Cerebellar cortex (tissue), 1 donor: ENCODE measurements around the gene AKAP10.
"Not testable (repeated sequence)": the region's sequence is repeated elsewhere in the genome, so short reads cannot be mapped to it uniquely, and the experiment has no call there.

Source experiments
- DNase-seq: peaks from one replicate; pipeline ENCODE4 v3.0.0-alpha.2; 2015; ENCODE audit warnings: low spot score

Gene AKAP10

DNA sequence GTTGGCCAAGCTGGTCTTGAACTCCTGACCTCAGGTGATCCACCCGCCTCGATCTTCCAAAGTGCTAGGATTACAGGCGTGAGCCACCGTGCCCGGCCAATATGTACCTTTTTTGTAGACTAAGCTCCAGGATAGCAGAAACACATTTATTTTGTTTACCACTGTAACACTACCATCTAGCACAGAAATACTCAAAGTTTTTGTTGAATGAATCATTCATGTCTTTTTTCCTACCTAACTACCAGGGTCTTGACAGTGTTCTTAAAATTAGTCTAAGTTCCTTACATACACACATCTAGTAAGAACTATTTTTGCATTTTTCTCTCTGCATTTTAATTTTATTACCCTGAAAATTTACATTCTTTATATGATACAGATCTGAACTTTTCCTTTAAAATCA, 44.4 kb downstream of the AKAP10 start:
- DNase-seq = no peak

DNA sequence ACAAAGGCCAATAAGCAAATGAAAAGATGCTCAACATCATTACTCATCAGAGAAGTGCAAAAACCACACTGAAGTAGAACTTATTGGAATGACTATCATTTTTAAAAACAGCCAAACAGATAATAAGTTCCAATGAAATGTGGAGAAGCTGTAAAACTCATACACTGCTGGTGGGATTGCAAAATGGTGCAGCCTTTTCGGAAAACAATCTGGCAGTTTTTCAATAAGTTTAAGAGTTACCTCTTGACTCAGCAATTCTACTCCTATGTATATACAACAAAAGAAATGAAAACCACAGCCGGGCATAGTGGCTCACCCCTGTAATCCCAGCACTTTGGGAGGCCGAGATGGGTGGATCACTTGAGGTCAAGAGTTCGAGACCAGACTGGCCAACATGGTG, 49.3 kb downstream of the AKAP10 start:
- DNase-seq = no peak

DNA sequence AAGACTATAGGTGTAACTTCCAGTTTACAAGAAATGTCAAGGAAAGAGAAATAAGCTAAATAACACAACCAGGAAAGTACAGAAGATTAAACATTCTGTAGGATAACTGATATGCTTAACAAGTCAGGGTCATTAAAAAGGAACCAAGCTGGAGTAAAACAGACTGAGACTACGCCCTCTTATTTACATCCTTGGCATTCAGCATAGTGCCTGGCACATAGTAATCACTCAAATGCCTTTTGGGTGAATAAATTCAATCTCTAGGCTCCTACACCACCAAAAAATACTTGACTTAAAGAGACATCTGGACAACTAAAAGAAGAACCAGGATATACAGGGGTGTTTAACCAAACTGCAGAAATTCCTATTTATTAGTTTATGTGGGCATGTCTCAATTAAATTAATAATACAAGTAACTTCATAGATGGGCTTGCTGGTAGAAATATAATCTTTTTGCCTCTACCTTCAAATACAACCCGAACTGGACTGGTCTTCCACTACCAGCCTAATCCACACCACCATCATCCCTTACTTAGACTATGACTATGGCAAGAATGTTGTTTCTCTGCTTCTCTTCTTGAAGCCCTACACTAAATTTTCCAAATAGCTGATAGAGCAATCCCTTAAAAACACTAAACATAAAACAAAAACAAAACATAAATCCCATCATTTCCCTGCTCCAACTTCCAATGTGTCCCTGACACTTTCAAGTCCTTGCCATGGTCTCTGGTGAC, 62.2 kb downstream of the AKAP10 start:
- DNase-seq = no peak

DNA sequence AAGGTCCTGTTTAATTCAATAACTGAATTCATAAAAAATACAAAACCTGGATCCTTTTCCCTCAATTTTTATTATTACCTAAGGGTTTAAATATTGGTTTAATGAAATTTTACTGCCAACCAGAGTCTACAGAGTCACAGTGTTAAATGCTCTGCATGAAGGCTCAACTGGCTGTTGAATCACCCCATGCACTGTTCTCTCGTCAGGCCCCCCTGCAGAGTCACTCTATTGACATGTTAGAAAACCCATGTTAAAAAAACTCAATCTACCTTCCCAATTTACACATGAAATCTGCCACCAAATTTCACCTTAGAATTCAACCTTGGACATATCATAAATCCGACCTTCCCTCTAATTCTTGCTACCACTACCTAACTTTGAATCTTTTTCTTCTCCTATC, 66.6 kb downstream of the AKAP10 start:
- no peak for DNase-seq

DNA sequence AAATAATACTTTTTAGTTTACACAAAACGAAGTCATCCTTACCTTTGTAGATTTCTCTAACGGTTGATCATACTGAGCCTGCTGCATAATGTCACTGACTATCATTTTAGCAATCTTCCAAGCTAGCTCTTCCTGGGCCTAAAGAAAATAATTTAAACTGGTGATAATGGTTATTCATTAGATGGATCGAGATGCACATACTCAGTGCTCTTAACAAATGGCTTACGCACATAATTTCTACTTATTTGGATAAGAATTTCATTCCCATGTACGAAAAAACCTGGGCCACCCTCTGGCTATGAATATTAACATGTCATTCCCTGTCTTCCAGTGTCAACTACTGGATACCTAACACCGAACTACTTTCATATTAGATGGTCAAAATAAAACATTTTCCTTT, 68.5 kb downstream of the AKAP10 start:
- no peak for DNase-seq

DNA sequence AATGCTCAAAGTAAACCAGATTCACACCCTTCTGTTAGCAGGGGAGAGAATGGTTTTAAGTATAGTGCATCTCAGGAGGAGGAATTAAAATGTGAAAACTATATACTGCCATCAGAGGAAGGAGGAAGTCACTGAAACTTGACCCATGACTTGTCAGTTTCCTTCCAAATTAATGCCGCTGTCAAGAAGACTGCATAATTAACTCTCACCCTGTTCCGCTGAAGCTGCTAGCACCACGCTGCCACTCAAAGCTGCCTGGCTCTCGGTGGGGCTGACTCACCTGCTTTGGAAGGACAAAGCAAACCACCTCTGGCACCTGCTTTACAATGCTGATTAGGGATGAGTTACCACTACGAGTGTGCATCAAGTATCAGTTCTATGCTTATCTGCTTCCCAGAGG, 72.1 kb downstream of the AKAP10 start:
- no peak for DNase-seq

DNA sequence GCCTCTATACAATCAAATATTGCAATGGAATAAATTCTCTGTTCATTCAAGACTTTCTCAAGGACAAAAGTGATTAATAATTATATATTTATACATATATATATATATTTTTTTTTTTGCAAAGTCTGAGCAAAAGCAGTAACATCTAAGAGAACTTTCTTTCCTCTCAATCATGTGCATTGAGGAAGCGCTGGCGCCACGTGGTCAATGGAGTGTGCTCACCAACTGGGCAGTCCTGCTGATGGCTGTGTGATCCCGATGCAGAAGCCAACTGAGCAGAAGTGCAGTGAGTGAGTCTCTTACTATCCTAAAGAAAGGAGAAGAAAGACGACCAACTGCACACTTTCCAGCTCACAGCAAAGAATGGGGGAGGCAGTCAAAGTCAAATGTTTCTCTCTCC, 72.7 kb downstream of the AKAP10 start:
- DNase-seq = no peak

DNA sequence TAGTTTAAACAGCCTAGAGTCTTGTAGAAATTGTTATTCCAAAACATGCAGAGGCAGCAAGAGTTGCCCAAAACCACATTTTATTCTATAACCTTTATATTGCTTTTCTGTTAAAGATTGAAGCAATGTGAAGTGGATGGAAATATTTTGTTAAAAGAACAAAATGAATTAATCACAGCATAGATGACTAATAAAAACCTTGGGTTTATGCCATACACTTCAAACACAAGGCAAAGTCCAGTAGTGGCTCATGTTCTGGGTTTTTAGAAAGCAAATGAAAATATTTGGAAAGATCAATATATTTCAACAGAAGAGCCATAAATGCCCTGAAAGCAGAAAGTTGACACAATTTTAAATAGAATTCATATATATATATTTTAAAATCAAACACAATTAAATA, 73.2 kb downstream of the AKAP10 start:
- DNase-seq = no peak

DNA sequence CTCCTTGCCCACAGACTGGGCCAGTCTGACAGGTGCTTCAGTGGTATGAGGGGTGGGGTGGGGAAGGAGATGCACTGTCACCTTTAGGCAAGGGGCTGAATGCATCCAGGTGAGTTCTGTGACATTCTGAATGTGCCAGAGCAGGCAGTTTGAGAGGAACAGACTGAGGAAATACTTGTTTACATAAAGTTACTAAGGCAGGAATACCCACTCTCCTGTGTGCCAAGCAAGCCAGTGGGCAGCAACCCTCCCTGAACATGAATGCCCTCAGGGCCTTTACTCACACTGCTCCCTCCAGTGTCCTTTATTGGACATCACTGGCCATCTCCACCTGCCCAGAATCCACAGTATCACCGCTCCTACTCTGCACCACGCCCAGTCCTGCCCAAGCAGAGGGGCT, 76.8 kb downstream of the AKAP10 start:
- DNase-seq = no peak

DNA sequence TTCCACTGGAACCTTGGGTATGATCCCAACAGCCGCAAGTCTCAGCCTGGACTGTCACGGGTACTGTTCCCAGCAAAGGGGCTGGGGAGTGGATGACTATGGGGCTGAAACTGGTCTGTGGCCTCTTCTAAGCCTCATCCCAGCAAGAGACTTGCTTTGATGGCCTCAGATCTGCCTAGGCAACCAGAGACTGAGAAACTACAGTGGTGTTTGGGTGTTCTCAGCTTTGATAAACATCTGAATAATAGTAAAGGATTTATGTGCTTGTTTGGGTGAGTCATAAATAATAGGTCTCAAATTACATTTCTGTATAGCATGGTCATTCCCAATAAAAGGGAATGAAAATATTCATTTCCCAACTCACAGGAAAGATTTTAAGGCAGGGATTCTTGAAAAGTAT, 79.7 kb downstream of the AKAP10 start:
- no peak for DNase-seq

DNA sequence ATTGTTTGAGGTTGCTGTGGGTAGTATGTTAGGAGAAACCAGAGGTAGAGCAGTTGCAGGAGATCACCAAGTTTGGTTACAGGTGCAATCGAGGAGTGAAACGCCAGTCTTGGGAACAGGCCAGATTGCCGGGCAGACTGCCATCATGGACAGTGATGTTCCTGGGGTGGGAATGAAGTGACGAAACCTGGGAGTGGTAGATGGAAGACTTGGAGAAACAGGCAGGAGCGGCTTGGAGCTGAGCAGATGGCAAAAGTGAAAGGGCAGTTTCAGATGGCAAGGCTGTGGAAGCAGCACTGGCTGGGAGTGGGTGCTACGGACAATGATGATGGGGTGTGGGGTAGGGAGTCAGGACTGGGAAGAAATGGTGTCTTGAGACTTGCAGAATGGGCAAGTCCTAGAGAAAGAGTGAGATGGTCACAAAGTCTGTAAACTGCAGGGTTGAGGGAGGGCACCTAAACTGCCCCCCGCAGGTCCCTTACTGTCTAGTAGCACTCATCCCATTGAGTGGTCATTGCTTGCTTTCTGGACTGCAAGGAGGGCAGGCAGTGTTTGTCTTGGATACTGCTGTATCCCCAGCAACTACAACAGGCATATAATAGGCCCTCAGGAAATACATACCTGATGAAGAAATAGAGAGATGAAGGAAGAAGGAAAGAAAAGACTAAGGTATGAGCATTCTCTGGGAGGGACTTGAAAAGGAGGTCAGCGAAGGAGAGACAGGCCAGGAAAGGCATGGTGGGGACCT, 80.4 kb downstream of the AKAP10 start:
- peak; percentile 36 for DNase-seq

DNA sequence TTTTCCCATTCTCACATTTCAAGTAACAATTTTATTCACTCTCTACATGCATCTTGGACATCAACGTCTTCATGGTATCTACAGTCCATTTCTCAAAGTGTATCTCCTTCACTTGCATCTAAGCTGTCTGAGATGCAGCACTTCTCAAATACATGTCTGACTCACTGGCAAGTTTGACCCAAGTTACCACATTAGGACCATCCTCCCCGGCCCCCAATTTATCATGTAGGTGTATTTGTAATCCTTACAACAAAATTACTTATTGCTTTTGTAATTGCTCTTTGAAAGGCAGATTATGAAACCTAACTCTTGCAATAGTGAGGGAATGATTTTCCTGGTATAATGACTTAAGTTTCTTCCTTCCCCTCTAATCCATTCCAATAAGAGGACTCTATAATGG, 80.9 kb downstream of the AKAP10 start:
- no peak for DNase-seq

DNA sequence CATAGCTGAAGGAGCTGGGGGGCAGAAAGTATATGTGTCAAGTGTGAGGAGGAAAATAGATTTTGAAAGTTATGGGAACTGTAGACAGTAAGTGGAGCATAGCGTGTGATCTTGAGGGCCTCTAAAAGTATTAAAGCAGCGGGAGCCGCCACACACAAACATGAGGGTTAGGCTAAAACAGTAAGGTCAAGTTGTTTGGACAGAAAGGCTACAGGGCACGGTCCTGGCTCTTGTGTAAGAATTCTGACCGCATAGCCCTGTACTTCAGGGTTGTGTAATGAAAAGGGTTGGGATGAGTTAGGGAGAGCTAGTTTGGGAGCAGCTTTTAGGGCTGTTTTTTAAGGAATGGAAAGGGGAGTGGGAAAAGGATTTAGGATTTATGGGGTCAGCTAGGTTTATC, 87.1 kb downstream of the AKAP10 start:
- not testable (repeated sequence) for DNase-seq

DNA sequence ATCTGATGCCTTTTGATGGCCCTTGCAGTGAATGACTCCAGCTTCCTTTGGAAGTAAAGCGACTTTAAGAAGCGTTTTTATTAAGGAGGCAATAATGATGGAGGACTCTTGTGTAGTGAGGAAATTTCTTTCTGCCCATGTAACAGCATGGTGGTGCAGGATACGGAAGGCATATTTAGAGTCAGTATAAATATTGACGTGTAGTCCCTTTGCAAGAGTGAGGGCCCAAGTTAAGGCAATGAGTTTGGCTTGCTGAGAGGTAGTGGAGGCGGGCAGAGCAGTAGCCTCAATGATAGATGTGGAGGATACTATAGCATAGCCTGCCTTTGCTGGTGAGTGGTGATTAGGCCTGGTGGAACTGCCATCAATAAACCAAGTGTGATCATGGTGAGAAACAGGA, 87.6 kb downstream of the AKAP10 start:
- DNase-seq = not testable (repeated sequence)

DNA sequence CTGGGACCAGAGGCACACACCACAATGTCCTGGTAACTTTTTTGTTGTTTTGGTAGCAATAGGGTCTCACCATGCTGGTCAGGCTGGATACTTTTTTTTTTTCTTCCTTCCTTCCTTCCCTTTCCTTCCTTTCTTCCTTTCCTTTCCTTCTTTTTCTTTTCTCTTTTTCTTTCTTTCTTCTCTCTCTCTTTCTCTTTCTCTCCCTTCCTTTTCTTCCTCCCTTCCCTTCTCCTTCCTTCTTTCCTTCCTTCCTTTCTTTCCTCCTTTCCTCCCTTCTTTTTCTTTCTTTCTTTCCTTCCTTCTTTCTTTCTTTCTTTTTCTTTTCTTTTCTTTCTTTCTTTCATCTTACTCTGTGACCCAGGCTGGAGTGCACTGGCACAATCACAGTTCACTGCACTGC, 91.5 kb downstream of the AKAP10 start:
- DNase-seq = no peak

DNA sequence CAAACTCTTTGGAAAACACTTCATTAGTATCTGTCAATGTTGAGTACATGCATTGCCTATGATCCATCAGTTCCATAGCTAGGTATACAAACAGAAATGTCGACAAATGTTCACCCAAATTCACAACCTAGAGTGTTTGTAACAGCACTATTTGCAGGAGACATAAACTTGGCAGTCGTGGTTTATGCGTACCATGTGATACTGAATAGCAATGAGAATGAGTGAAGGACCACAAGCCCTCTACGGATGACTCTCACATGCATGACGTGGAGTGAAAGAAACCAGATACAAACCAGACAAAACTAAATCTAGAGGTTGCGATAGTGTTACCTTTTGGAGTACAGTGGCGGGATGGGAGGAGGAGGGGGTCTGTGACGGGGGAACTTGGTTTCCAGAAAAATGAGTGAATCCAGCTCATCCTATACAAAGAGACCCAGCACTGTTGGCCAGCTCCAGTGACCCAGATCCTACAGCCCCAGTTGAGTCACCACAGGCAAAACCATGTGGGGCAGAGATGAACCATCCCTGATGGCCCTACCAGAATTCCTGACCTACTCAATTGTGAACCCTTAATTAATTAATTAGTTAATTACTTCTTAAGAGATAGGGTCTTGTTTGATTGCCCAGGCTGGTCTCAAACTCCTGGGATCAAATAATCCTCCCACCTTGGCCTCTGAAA, 94.0 kb downstream of the AKAP10 start:
- DNase-seq = no peak

DNA sequence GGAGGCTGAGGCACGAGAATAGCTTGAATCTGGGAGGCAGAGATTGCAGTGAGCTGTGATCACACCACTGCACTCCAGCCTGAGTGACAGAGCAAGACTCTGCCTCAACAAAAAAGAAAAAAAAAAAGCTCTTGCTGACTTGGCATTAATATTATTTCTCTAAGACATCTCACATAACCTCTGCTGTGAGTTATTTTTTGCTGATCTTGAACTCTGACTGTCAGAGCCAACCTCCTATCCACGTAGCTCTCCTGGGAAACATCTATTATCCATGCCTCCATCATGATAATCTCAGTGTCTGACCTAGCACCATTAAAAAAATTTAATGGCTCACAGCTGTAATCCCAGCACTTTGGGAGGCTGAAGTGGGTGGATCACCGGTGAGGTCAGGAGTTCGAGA, 97.2 kb downstream of the AKAP10 start:
- no peak for DNase-seq

DNA sequence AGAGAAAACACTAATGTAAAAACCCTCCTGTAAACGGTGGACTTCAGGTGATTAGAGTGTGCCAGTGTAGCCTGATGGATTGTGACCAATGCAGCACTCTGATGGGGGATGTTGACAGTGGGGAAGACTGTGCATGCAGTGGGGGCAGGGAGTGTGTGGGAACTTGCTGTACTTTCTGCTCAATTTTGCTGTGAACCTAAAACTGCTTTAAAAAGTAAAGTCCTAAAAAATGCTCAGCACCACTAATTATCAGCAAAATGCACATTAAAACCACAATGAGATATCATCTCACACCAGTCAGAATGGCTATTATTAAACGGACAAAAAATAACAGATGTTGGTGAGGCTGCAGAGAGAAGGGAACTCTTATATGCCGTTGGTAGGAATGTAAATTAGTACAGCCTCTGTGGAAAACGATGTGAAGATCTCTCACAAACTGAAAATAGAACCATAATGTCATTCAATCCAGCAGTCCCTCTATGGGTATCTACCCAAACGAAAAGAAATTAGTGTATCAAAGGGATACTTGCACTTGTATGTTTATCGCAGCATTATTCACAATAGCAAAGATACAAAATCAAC, 100.2 kb downstream of the AKAP10 start:
- no peak for DNase-seq

DNA sequence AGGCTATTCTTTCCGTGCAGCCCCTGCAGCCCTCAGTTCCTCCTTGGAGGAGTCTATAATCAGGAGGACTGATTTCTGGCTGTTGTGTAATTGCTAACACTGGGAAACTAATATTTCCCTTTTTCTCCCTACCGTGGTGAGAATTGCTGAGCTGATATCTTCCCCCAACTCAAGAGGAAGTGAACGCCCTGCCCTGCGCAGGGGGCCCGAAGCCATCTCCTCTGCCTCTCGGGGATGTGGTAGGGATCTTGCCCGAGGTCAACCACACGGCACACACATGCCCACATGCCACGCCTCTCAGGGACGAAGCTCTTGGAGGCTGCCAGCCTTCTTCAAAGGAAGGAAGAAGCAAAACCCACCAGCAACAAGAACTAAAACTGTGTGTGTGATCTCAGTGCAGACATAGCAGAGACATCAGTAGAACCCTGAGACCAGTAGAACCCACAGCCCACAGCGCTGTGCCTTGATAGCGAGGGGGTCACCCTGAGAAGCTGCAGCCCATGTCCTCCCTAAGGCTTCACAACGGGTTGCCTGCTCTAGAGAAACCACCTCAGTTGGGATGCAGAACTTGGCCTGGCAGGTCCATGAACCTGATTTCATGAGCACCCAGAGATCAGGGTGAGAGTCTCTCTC, 101.0 kb downstream of the AKAP10 start:
- DNase-seq = no peak

DNA sequence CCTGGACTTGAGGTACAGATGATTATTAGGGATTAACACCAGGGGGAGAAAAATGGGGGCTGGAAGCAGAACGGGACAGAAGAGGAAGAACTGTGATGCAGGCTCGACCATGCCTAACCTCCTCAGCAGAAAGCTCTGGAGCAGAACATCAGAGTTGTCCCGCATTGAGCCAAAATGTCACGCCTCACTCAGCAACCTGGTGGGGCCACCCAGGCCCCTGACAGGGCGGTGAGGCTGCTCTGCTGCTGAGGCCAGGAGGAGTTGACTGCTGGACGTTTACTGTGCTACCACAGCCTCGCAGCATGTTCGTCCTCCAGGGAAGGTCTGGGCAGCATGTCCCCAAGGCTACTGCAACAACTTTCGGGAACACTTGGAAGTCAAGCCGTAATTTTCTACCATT, 103.4 kb downstream of the AKAP10 start:
- DNase-seq = no peak

DNA sequence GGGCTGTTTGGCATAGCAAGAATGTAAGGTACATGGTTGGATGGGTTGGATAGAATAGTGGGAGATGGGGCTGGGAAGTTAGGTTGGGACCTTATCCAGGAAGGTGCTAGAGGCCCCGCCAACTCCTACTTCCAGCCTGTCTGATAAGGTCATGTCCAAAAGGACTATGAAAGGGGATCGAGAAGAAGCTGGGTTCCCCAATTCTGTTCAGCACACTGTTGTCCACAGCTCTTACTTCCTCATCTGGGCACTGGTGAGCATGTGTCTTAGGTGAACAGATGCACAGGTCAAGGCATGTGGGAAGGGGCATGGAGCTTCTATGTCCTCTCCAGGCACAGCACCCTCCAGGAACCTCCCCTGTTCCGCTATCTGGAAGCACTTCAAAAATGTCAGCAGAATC, 104.3 kb downstream of the AKAP10 start:
- DNase-seq = no peak

DNA sequence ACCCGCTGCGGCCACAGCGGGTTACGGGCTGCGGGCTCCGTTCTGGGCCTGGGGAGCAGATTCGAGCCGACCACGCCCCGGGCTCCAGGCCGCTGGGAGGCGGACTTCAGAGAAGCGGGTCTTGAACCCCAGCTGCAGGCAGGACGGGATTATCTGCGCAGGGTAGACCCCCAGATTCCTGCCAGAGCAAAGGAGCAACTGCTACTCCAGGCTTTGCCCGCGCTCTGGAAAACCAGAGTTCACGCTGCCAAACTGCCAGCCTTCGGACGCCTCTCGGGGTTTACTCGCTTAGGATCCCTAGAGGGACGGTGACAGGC, 109.6 kb downstream of the AKAP10 start:
- no peak for DNase-seq
